CD4-positive, CD25-positive, alpha-beta regulatory T cell (primary cell): ENCODE measurements around the gene HK3. TPM values are rescaled to one million over a fixed set of nuclear protein-coding genes. Genes with fewer than 3 reads are reported as not detected.

Source experiments
- ATAC-seq, 2 donors: fragments of 150-1000 bp; cut with Tn5 transposase; one replicate each; pipeline ENCODE4 v1.10.0; 2021; ENCODE audit warnings: low read depth in 2 of 2, moderate number of reproducible peaks in 2 of 2, moderate library complexity in 1 of 2
- DNase-seq, 3 donors: peaks; one replicate each; pipeline versions ENCODE4 v3.0.0 to v3.0.0-alpha.2; 2012 to 2022; ENCODE audit warnings: mixed read lengths in 1 of 3
- H3K27ac ChIP-seq: one replicate; pipeline ENCODE4 v1.7.0; 2013; ENCODE audit warnings: mild to moderate bottlenecking, low read length; ENCODE audit not compliant: insufficient read depth, poor library complexity, severe bottlenecking
- H3K27me3 ChIP-seq: one replicate; pipeline ENCODE4 v1.7.0; 2013; ENCODE audit warnings: low read length; ENCODE audit not compliant: control insufficient read depth, insufficient read depth
- H3K36me3 ChIP-seq: one replicate; pipeline ENCODE4 v1.7.0; 2013; ENCODE audit warnings: mild to moderate bottlenecking, low read length, moderate library complexity; ENCODE audit not compliant: control insufficient read depth, insufficient read depth
- H3K4me1 ChIP-seq: 2 replicates; pipeline ENCODE4 v1.7.0; 2013; ENCODE audit warnings: mild to moderate bottlenecking, low read length; ENCODE audit not compliant: insufficient read depth, control insufficient read depth, poor library complexity, severe bottlenecking
- H3K4me3 ChIP-seq: one replicate; pipeline ENCODE4 v1.7.0; 2013; ENCODE audit warnings: low read depth, mild to moderate bottlenecking, low read length, moderate library complexity
- H3K9me3 ChIP-seq, 2 experiments: 1 replicate in 1 of 2; 2 replicates in 1 of 2; pipeline ENCODE4 v1.7.0; 2013; ENCODE audit warnings: low read length in 2 of 2, mild to moderate bottlenecking in 1 of 2, moderate library complexity in 1 of 2; ENCODE audit not compliant: control insufficient read depth in 2 of 2
- H3K27ac Mint-ChIP-seq, 3 donors: one replicate each; pipeline ENCODE4 v1.8.0; 2020 to 2022; ENCODE audit warnings: mild to moderate bottlenecking in 3 of 3, mixed read lengths in 3 of 3, moderate library complexity in 2 of 3
- H3K27me3 Mint-ChIP-seq: one replicate; pipeline ENCODE4 v1.8.0; 2022; ENCODE audit warnings: mild to moderate bottlenecking, mixed read lengths
- H3K36me3 Mint-ChIP-seq: one replicate; pipeline ENCODE4 v1.8.0; 2020; ENCODE audit warnings: mixed read lengths
- H3K4me1 Mint-ChIP-seq, 4 donors: one replicate each; pipeline ENCODE4 v1.8.0; 2020 to 2022; ENCODE audit warnings: mixed read lengths in 4 of 4, mild to moderate bottlenecking in 1 of 4
- H3K4me3 Mint-ChIP-seq, 4 donors: one replicate each; pipeline ENCODE4 v1.8.0; 2020 to 2022; ENCODE audit warnings: mild to moderate bottlenecking in 4 of 4, mixed read lengths in 4 of 4, moderate library complexity in 3 of 4
- H3K9me3 Mint-ChIP-seq, 7 donors: one replicate each; pipeline ENCODE4 v1.8.0; 2020 to 2022; ENCODE audit warnings: mixed read lengths in 7 of 7, mild to moderate bottlenecking in 3 of 7, moderate library complexity in 2 of 7
- polyA plus RNA-seq, 4 donors: library from polyadenylated mRNA; unstranded; fragments of 300-500 nt; fragmentation: Illumina TruSeq; gene quantifications; one replicate each; pipeline ENCODE4 v1.2.3, GENCODE V29; 2021
- total RNA-seq: library from RNA; stranded (reverse); gene quantifications from one replicate; pipeline ENCODE4 v1.2.3, GENCODE V29; 2022

The HK3 gene
- total and polyA plus RNA-seq, 5 donors from 2014 or later = 0.09 to 0.33 (median 0.23) TPM; not detected in 1

GRCh38 chr5:176915906-176916305 lies 16.8 kb upstream of the HK3 start:
- Mint-ChIP-seq H3K36me3 (peaks cover 20% of the 10 kb centered on the region), H3K4me3 (no peak overlapping the region), H3K4me1 (peaks cover 0 to 21% (median 10%) of the 10 kb centered on the region in 4 donors), H3K27me3 (no peaks in the 10 kb centered on the region), H3K9me3 (no peaks in the 10 kb centered on the region), H3K27ac (peak overlapping the region in 2 of 3 donors; percentile 2 to 28)
- Histone ChIP-seq H3K9me3 (no peaks in the 10 kb centered on the region), H3K27ac (no peak overlapping the region), H3K4me1 (no peaks in the 10 kb centered on the region), H3K27me3 (no peaks in the 10 kb centered on the region), H3K4me3 (no peak overlapping the region), H3K36me3 (peaks cover 23% of the 10 kb centered on the region)
- ATAC-seq (no peak), DNase-seq (no peak)

GRCh38 chr5:176912115-176912514 lies 13.0 kb upstream of the HK3 start:
- Mint-ChIP-seq H3K9me3 (no peaks in the 10 kb centered on the region), H3K36me3 (peaks cover 22% of the 10 kb centered on the region), H3K27ac (peak overlapping the region in 1 of 3 donors; percentile 51), H3K4me3 (no peak overlapping the region), H3K4me1 (peaks cover 0 to 17% (median 3%) of the 10 kb centered on the region in 4 donors), H3K27me3 (no peaks in the 10 kb centered on the region)
- Histone ChIP-seq H3K27me3 (no peaks in the 10 kb centered on the region), H3K4me3 (no peak overlapping the region), H3K9me3 (no peaks in the 10 kb centered on the region), H3K36me3 (peaks cover 43% of the 10 kb centered on the region), H3K4me1 (no peaks in the 10 kb centered on the region), H3K27ac (no peak overlapping the region)
- ATAC-seq (no peak), DNase-seq (no peak)

GRCh38 chr5:176908675-176909368 lies 9.7 kb upstream of the HK3 start:
- peaks cover 35% of the 10 kb centered on the region for H3K36me3 Mint-ChIP-seq
- DNase-seq (no peak), ATAC-seq (no peak)
- no peak overlapping the region for H3K4me3 Mint-ChIP-seq
- H3K36me3 ChIP-seq = peaks cover 67% of the 10 kb centered on the region
- H3K4me1 Mint-ChIP-seq = peaks cover 0 to 6% (median 0%) of the 10 kb centered on the region in 4 donors
- H3K9me3 Mint-ChIP-seq = no peaks in the 10 kb centered on the region
- H3K27ac ChIP-seq = no peak overlapping the region
- no peaks in the 10 kb centered on the region for H3K4me1 ChIP-seq
- no peak overlapping the region for H3K4me3 ChIP-seq
- H3K9me3 ChIP-seq = no peaks in the 10 kb centered on the region
- H3K27me3 Mint-ChIP-seq = no peaks in the 10 kb centered on the region
- no peaks in the 10 kb centered on the region for H3K27me3 ChIP-seq
- H3K27ac Mint-ChIP-seq = peak overlapping the region in 1 of 3 donors; percentile 76

- Mint-ChIP-seq H3K27ac (peak overlapping the region in 1 of 3 donors; percentile 57), H3K4me3 (no peak overlapping the region), H3K4me1 (peaks cover 0 to 2% (median under 1%) of the 10 kb centered on the region in 4 donors), H3K27me3 (no peaks in the 10 kb centered on the region), H3K9me3 (no peaks in the 10 kb centered on the region), H3K36me3 (peaks cover 43% of the 10 kb centered on the region)
- Histone ChIP-seq H3K27ac (no peak overlapping the region), H3K9me3 (no peaks in the 10 kb centered on the region), H3K4me3 (no peak overlapping the region), H3K36me3 (peaks cover 77% of the 10 kb centered on the region), H3K4me1 (no peaks in the 10 kb centered on the region), H3K27me3 (no peaks in the 10 kb centered on the region)
- DNase-seq (no peak), ATAC-seq (no peak)
Observed at GRCh38 chr5:176906796-176907195, 7.7 kb upstream of the HK3 start.

- Mint-ChIP-seq H3K4me3 (no peak overlapping the region), H3K4me1 (peaks cover 0 to 5% (median 1%) of the 10 kb centered on the region in 4 donors), H3K27ac (no peak overlapping the region), H3K36me3 (peaks cover 40% of the 10 kb centered on the region), H3K27me3 (no peaks in the 10 kb centered on the region), H3K9me3 (no peaks in the 10 kb centered on the region)
- H3K4me1 ChIP-seq = no peaks in the 10 kb centered on the region
- peaks cover 76% of the 10 kb centered on the region for H3K36me3 ChIP-seq
- no peak for DNase-seq
- H3K9me3 ChIP-seq = no peaks in the 10 kb centered on the region
- H3K27me3 ChIP-seq = no peaks in the 10 kb centered on the region
- no peak overlapping the region for H3K27ac ChIP-seq
- H3K4me3 ChIP-seq = no peak overlapping the region
- no peak for ATAC-seq
Observed at GRCh38 chr5:176906126-176906525, 7.0 kb upstream of the HK3 start.

- Histone ChIP-seq H3K27me3 (no peaks in the 10 kb centered on the region), H3K27ac (no peak overlapping the region), H3K36me3 (peaks cover 65% of the 10 kb centered on the region), H3K4me3 (no peak overlapping the region), H3K4me1 (peaks cover 2% of the 10 kb centered on the region), H3K9me3 (no peaks in the 10 kb centered on the region)
- no peak for ATAC-seq
- H3K4me1 Mint-ChIP-seq = peaks cover 0 to 10% (median 6%) of the 10 kb centered on the region in 4 donors
- H3K4me3 Mint-ChIP-seq = no peak overlapping the region
- H3K27ac Mint-ChIP-seq = peak overlapping the region in 1 of 3 donors; percentile 10
- DNase-seq = no peak
- H3K9me3 Mint-ChIP-seq = no peaks in the 10 kb centered on the region
- peaks cover 42% of the 10 kb centered on the region for H3K36me3 Mint-ChIP-seq
- no peaks in the 10 kb centered on the region for H3K27me3 Mint-ChIP-seq
Observed at GRCh38 chr5:176904276-176904675, 5.1 kb upstream of the HK3 start.

GRCh38 chr5:176902911-176903664 lies 3.9 kb upstream of the HK3 start:
- Histone ChIP-seq H3K27me3 (no peaks in the 10 kb centered on the region), H3K27ac (no peak overlapping the region), H3K4me1 (peaks cover 5% of the 10 kb centered on the region), H3K9me3 (no peaks in the 10 kb centered on the region), H3K4me3 (no peak overlapping the region), H3K36me3 (peaks cover 54% of the 10 kb centered on the region)
- DNase-seq (no peak), ATAC-seq (no peak)
- H3K4me1 Mint-ChIP-seq = peaks cover 0 to 15% (median 8%) of the 10 kb centered on the region in 4 donors
- no peak overlapping the region for H3K4me3 Mint-ChIP-seq
- H3K36me3 Mint-ChIP-seq = peaks cover 37% of the 10 kb centered on the region
- no peak overlapping the region for H3K27ac Mint-ChIP-seq
- no peaks in the 10 kb centered on the region for H3K9me3 Mint-ChIP-seq
- H3K27me3 Mint-ChIP-seq = no peaks in the 10 kb centered on the region
